ENCODE data around the gene GNG3.

GNG3 gene

DNA sequence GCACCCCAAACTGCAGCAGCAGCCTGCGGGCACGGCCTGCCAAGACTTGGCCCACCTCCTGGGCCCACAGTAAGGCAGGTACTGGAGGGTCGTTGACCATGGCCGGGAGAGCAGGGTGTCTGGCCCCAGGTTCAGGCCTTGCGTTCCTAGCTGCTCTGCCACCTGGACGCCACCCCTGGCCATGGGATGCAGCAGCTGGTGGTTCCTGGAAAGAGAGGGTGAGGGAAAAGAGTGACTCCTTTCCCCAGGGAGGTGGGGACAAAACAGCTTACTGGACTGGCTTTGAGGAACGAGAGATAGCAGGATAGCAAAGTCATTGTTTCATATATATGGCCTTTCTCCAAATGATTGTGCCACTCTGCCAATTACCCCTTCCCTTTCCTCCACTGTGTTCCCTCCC lies 2.1 kb upstream of the GNG3 start:
- Histone ChIP-seq H3K23ac (ENCODE audit: low read length) (no peak overlapping the region), H2BK15ac (replicated peaks; ENCODE audit: low read depth) (no peak overlapping the region), H3K27me3 (ENCODE audit: insufficient read depth, low read length, poor library complexity) (no peaks in the 10 kb centered on the region), H3K27ac (ENCODE audit: low read depth, low read length) (no peak overlapping the region), H3K4ac (ENCODE audit: low read depth, low read length) (no peak overlapping the region), H3K4me3 (ENCODE audit: low read length) (peak overlapping the region; percentile 83), H3K4me2 (ENCODE audit: low read length) (peak overlapping the region; percentile 47), H2BK120ac (ENCODE audit: low read depth, low read length) (no peak overlapping the region), H3K56ac (ENCODE audit: low read length) (peak overlapping the region; percentile 89), H4K8ac (ENCODE audit: low read depth, low read length) (no peak overlapping the region), H3K18ac (ENCODE audit: low read length) (no peak overlapping the region), H3K79me2 (ENCODE audit: control insufficient read depth, insufficient read depth, low read length) (peaks cover 9% of the 10 kb centered on the region), H3K9ac (ENCODE audit: low read length) (peak overlapping the region; percentile 84), H2BK5ac (ENCODE audit: low read length) (no peak overlapping the region), H2AK5ac (ENCODE audit: low read length) (no peak overlapping the region), H3K4me1 (ENCODE audit: control insufficient read depth, low read depth, low read length) (peaks cover 13% of the 10 kb centered on the region), H3K79me1 (ENCODE audit: low read length) (peaks cover 7% of the 10 kb centered on the region), H3K36me3 (ENCODE audit: control insufficient read depth, insufficient read depth, low read length) (no peaks in the 10 kb centered on the region), H4K5ac (ENCODE audit: low read length) (no peak overlapping the region)
- WGBS (ENCODE audit: extremely low coverage, insufficient coverage, low lambda C conversion rate), result no CpG with 5 or more reads among the region's 7 CpGs
- peak; percentile 39 for DNase-seq

DNA sequence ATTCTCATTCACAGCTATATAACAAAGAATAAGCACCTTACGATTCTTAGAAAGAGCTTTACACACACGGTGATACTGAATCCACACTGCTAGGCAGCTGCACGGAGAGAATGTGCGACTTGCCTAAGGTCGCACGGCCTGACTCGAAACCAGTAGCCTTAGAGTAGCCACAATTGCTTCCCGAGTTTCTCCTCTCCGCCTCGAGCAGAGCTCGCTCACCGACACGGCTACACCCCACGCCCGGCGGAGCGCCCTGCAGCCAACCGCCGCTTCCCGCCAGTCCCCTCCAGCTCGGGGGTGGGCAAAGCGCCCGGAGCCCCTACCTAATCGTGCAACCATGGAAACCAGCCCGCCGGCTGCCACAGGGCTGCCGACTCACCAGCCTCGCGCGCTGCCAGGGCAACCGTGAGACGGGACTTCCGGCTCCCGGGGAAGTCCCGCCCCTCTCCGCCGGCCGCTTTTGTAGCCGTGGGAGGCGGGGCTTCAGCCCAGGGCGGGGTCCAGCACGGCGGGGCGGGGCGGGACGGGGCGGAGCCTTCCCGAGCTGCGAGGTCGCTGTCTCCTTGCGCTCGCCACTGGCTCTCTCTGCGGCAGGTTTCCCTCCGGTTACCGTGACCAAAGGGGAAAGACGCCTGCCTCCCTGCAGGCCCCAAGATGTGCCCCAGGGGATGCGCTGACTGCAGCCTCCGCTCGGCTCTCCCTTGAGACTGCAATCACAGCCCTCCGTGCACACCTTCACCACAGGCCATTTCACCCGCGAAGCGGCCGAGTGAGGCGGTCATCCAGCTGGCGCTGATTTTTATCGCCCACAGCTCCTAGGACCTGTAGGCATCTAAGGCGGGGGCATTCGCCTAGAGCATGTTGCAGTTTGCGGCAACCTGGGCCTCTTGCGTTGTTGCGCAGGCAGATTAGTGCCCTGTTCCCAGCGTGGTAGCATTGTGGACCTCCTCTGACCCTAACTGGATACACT lies 1.3 kb upstream of the GNG3 start:
- Histone ChIP-seq H3K79me2 (ENCODE audit: control insufficient read depth, insufficient read depth, low read length) (peaks cover 9% of the 10 kb centered on the region), H4K8ac (ENCODE audit: low read depth, low read length) (no peak overlapping the region), H3K4ac (ENCODE audit: low read depth, low read length) (no peak overlapping the region), H3K4me2 (ENCODE audit: low read length) (peak overlapping the region; percentile 99), H3K4me1 (ENCODE audit: control insufficient read depth, low read depth, low read length) (peaks cover 13% of the 10 kb centered on the region), H2BK120ac (ENCODE audit: low read depth, low read length) (no peak overlapping the region), H3K4me3 (ENCODE audit: low read length) (peak overlapping the region; percentile 83), H4K5ac (ENCODE audit: low read length) (no peak overlapping the region), H3K27ac (ENCODE audit: low read depth, low read length) (peak overlapping the region; percentile 40), H3K23ac (ENCODE audit: low read length) (peak overlapping the region; percentile 67), H2AK5ac (ENCODE audit: low read length) (peak overlapping the region; percentile 71), H2BK5ac (ENCODE audit: low read length) (peak overlapping the region; percentile 31), H3K56ac (ENCODE audit: low read length) (peak overlapping the region; percentile 91), H3K18ac (ENCODE audit: low read length) (no peak overlapping the region), H3K27me3 (ENCODE audit: insufficient read depth, low read length, poor library complexity) (no peaks in the 10 kb centered on the region), H3K36me3 (ENCODE audit: control insufficient read depth, insufficient read depth, low read length) (peaks cover 3% of the 10 kb centered on the region), H3K9ac (ENCODE audit: low read length) (peak overlapping the region; percentile 94), H2BK15ac (replicated peaks; ENCODE audit: low read depth) (no peak overlapping the region), H3K79me1 (ENCODE audit: low read length) (peaks cover 7% of the 10 kb centered on the region)
- no CpG with 5 or more reads among the region's 73 CpGs for WGBS (ENCODE audit: extremely low coverage, insufficient coverage, low lambda C conversion rate)
- DNase-seq, result peak; percentile 97

- Histone ChIP-seq H2BK5ac (ENCODE audit: low read length) (peak overlapping the region; percentile 49), H2AK5ac (ENCODE audit: low read length) (no peak overlapping the region), H3K27me3 (ENCODE audit: insufficient read depth, low read length, poor library complexity) (no peaks in the 10 kb centered on the region), H3K9ac (ENCODE audit: low read length) (peak overlapping the region; percentile 94), H4K5ac (ENCODE audit: low read length) (no peak overlapping the region), H3K18ac (ENCODE audit: low read length) (no peak overlapping the region), H3K23ac (ENCODE audit: low read length) (no peak overlapping the region), H3K56ac (ENCODE audit: low read length) (peak overlapping the region; percentile 91), H3K4me2 (ENCODE audit: low read length) (peak overlapping the region; percentile 99), H3K27ac (ENCODE audit: low read depth, low read length) (peak overlapping the region; percentile 40), H2BK15ac (replicated peaks; ENCODE audit: low read depth) (no peak overlapping the region), H4K8ac (ENCODE audit: low read depth, low read length) (peak overlapping the region; percentile 60), H3K36me3 (ENCODE audit: control insufficient read depth, insufficient read depth, low read length) (peaks cover 3% of the 10 kb centered on the region), H3K79me2 (ENCODE audit: control insufficient read depth, insufficient read depth, low read length) (peaks cover 9% of the 10 kb centered on the region), H3K4me3 (ENCODE audit: low read length) (peak overlapping the region; percentile 59), H2BK120ac (ENCODE audit: low read depth, low read length) (no peak overlapping the region), H3K4ac (ENCODE audit: low read depth, low read length) (peak overlapping the region; percentile 1), H3K4me1 (ENCODE audit: control insufficient read depth, low read depth, low read length) (peaks cover 13% of the 10 kb centered on the region), H3K79me1 (ENCODE audit: low read length) (peaks cover 7% of the 10 kb centered on the region)
- no CpG with 5 or more reads among the region's 8 CpGs for WGBS (ENCODE audit: extremely low coverage, insufficient coverage, low lambda C conversion rate)
- no peak for DNase-seq
These were observed 627 bp upstream of the GNG3 start for GRCh38 chr11:62706850-62707247.

- no peaks in the 10 kb centered on the region for H3K27me3 ChIP-seq (ENCODE audit: insufficient read depth, low read length, poor library complexity)
- no peak overlapping the region for H3K23ac ChIP-seq (ENCODE audit: low read length)
- H3K79me1 ChIP-seq (ENCODE audit: low read length), result peaks cover 7% of the 10 kb centered on the region
- peak overlapping the region; percentile 90 for H2AK5ac ChIP-seq (ENCODE audit: low read length)
- H2BK5ac ChIP-seq (ENCODE audit: low read length), result no peak overlapping the region
- no peak overlapping the region for H3K4me3 ChIP-seq (ENCODE audit: low read length)
- no peak overlapping the region for H2BK120ac ChIP-seq (ENCODE audit: low read depth, low read length)
- peaks cover 13% of the 10 kb centered on the region for H3K4me1 ChIP-seq (ENCODE audit: control insufficient read depth, low read depth, low read length)
- no peak overlapping the region for H4K8ac ChIP-seq (ENCODE audit: low read depth, low read length)
- H3K9ac ChIP-seq (ENCODE audit: low read length), result peak overlapping the region; percentile 94
- H3K56ac ChIP-seq (ENCODE audit: low read length), result peak overlapping the region; percentile 97
- no peak overlapping the region for H3K4ac ChIP-seq (ENCODE audit: low read depth, low read length)
- peak overlapping the region; percentile 99 for H3K4me2 ChIP-seq (ENCODE audit: low read length)
- H3K36me3 ChIP-seq (ENCODE audit: control insufficient read depth, insufficient read depth, low read length), result peaks cover 5% of the 10 kb centered on the region
- peaks cover 9% of the 10 kb centered on the region for H3K79me2 ChIP-seq (ENCODE audit: control insufficient read depth, insufficient read depth, low read length)
- H3K27ac ChIP-seq (ENCODE audit: low read depth, low read length), result no peak overlapping the region
- no peak overlapping the region for H3K18ac ChIP-seq (ENCODE audit: low read length)
- peak overlapping the region; percentile 87 for H4K5ac ChIP-seq (ENCODE audit: low read length)
- no peak overlapping the region for H2BK15ac ChIP-seq (replicated peaks; ENCODE audit: low read depth)
- peak; percentile 42 for DNase-seq
- WGBS (ENCODE audit: extremely low coverage, insufficient coverage, low lambda C conversion rate), result no CpG with 5 or more reads among the region's 5 CpGs
These were observed 916 bp downstream of the GNG3 start for GRCh38 chr11:62708392-62708791.

GRCh38 chr11:62708793-62709192 lies 1.3 kb downstream of the GNG3 start:
- H2BK15ac ChIP-seq (replicated peaks; ENCODE audit: low read depth), result no peak overlapping the region
- no peaks in the 10 kb centered on the region for H3K27me3 ChIP-seq (ENCODE audit: insufficient read depth, low read length, poor library complexity)
- peak overlapping the region; percentile 72 for H3K4me3 ChIP-seq (ENCODE audit: low read length)
- peak overlapping the region; percentile 72 for H3K23ac ChIP-seq (ENCODE audit: low read length)
- H4K8ac ChIP-seq (ENCODE audit: low read depth, low read length), result no peak overlapping the region
- peaks cover 13% of the 10 kb centered on the region for H3K4me1 ChIP-seq (ENCODE audit: control insufficient read depth, low read depth, low read length)
- H3K18ac ChIP-seq (ENCODE audit: low read length), result peak overlapping the region; percentile 21
- peak overlapping the region; percentile 57 for H3K27ac ChIP-seq (ENCODE audit: low read depth, low read length)
- H3K79me1 ChIP-seq (ENCODE audit: low read length), result peaks cover 7% of the 10 kb centered on the region
- H4K5ac ChIP-seq (ENCODE audit: low read length), result peak overlapping the region; percentile 87
- H3K56ac ChIP-seq (ENCODE audit: low read length), result peak overlapping the region; percentile 97
- H3K4me2 ChIP-seq (ENCODE audit: low read length), result peak overlapping the region; percentile 99
- peak overlapping the region; percentile 93 for H3K4ac ChIP-seq (ENCODE audit: low read depth, low read length)
- peak overlapping the region; percentile 94 for H3K9ac ChIP-seq (ENCODE audit: low read length)
- no peak overlapping the region for H2BK120ac ChIP-seq (ENCODE audit: low read depth, low read length)
- peak overlapping the region; percentile 86 for H2BK5ac ChIP-seq (ENCODE audit: low read length)
- H3K79me2 ChIP-seq (ENCODE audit: control insufficient read depth, insufficient read depth, low read length), result peaks cover 9% of the 10 kb centered on the region
- DNase-seq, result peak; percentile 62
- H2AK5ac ChIP-seq (ENCODE audit: low read length), result peak overlapping the region; percentile 92
- H3K36me3 ChIP-seq (ENCODE audit: control insufficient read depth, insufficient read depth, low read length), result peaks cover 5% of the 10 kb centered on the region
- no CpG with 5 or more reads among the region's 7 CpGs for WGBS (ENCODE audit: extremely low coverage, insufficient coverage, low lambda C conversion rate)

Measured in mesendoderm (in vitro differentiated cells).